ENCODE results near the gene KLF17.

Gene KLF17

DNA sequence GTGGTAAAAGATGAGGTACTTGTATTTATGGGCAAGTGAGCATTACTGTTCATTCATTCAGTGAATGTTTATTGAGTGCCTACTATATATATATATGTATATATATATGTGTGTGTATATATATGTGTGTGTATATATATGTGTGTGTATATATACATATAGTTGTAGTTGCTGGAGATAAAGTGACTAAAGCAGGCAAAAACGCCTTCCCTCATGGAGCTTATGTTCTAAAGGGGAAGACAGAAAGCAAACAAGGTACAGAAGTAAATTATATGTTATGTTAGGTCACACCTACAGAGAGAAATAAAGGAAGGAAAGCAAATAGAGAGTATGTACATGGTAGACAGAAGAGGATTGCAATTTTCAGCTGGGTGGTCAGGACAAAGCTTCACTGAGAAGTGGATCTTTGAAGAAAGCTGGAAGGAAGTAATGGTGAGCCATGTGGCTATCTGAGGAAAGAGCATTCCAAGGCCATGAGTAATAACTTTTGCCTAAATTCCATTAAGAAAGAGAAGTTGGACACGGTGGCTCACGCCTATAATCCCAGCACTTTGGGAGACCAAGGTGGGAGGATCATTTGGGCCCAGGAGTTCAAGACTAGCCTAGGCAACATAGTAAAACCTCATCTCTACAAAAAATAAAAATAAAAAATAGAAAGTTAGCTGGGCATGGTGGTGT, 33.5 kb upstream of the KLF17 start:
- CTCF ChIA-PET, result interaction anchor here (2.6 kb wide), 1 partner anchor 8 kb away, joined by 8 read pairs; no protein-coding TSS in a partner anchor
- Histone ChIP-seq H3K27ac (ENCODE audit: extremely low read depth, low read depth, low read length) (no peak overlapping the region), H3K4me1 (ENCODE audit: control insufficient read depth, insufficient read depth, low read length) (no peaks in the 10 kb centered on the region), H3K4me3 (ENCODE audit: low read depth, low read length) (no peak overlapping the region), H3K9me3 (ENCODE audit: control insufficient read depth, insufficient read depth, low read depth, low read length) (no peaks in the 10 kb centered on the region), H3K36me3 (ENCODE audit: control insufficient read depth in 2 of 2, insufficient read depth in 1 of 2, low read length in 2 of 2) (no peaks in the 10 kb centered on the region)
- TF ChIP-seq KLF16 (tag by site-specific recombination; IDR thresholded peaks at IDR 0.05) (no peak), ZNF596 (tag by site-specific recombination; IDR thresholded peaks at IDR 0.05) (no peak), PRDM1 (tag by site-specific recombination; IDR thresholded peaks at IDR 0.05) (peak; percentile 87)
- POLR2A ChIA-PET, result no interaction called here

DNA sequence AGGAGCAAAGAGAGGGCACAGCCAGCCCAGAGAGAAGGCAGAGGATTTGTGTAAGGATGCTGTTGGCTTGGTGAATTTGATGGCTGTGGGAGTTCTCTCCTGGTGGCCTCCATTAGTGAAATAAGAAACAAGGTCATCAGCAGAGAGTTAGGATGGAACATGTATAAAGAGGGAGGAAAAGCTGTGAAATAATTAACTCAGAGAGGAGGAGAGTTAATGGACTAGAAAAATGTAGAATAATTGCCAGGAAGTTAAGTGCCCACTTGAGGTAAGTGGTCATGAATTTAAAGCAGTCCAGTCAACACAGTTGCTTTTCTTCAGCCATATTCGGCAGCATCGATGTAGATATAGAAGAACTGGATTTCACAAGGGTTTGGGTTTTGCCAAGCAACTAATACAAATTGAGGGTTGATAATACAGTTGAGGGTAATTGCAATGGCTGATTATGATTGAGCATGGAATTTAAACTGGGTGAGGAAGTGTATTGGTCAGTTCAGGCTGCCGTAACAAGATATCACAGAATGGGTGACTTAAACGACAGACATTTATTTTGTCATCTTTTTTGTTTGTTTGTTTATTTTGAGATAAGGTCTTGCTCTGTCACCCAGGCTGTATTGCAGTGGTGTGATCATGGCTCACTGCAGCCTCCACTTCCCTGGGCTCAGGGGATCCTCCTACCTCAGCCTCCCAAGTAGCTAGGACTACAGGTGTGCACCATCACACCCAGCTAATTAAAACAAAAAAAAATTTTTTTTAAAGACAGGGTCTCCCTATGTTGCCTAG, 31.7 kb upstream of the KLF17 start:
- ChIA-PET POLR2A (no interaction called here), CTCF (no interaction called here)
- no peaks in the 10 kb centered on the region for H3K4me1 ChIP-seq (ENCODE audit: control insufficient read depth, insufficient read depth, low read length)
- H3K27ac ChIP-seq (ENCODE audit: extremely low read depth, low read depth, low read length), result no peak overlapping the region
- H3K36me3 ChIP-seq (ENCODE audit: control insufficient read depth in 2 of 2, insufficient read depth in 1 of 2, low read length in 2 of 2), result no peaks in the 10 kb centered on the region
- no peak overlapping the region for H3K4me3 ChIP-seq (ENCODE audit: low read depth, low read length)
- no peaks in the 10 kb centered on the region for H3K9me3 ChIP-seq (ENCODE audit: control insufficient read depth, insufficient read depth, low read depth, low read length)
- TF ChIP-seq, protein P1, sequence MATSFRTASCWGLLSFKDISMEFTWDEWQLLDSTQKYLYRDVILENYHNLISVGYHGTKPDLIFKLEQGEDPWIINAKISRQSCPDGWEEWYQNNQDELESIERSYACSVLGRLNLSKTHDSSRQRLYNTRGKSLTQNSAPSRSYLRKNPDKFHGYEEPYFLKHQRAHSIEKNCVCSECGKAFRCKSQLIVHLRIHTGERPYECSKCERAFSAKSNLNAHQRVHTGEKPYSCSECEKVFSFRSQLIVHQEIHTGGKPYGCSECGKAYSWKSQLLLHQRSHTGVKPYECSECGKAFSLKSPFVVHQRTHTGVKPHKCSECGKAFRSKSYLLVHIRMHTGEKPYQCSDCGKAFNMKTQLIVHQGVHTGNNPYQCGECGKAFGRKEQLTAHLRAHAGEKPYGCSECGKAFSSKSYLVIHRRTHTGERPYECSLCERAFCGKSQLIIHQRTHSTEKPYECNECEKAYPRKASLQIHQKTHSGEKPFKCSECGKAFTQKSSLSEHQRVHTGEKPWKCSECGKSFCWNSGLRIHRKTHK (tag by site-specific recombination; IDR thresholded peaks at IDR 0.05), result no peak
- no peak for TF ChIP-seq KLF9 (tag by site-specific recombination; IDR thresholded peaks at IDR 0.05; ENCODE audit: low read depth)
- TF ChIP-seq BCL11B (tag by site-specific recombination; IDR thresholded peaks at IDR 0.05; ENCODE audit: low read depth), result no peak
- TF ChIP-seq, protein P2, sequence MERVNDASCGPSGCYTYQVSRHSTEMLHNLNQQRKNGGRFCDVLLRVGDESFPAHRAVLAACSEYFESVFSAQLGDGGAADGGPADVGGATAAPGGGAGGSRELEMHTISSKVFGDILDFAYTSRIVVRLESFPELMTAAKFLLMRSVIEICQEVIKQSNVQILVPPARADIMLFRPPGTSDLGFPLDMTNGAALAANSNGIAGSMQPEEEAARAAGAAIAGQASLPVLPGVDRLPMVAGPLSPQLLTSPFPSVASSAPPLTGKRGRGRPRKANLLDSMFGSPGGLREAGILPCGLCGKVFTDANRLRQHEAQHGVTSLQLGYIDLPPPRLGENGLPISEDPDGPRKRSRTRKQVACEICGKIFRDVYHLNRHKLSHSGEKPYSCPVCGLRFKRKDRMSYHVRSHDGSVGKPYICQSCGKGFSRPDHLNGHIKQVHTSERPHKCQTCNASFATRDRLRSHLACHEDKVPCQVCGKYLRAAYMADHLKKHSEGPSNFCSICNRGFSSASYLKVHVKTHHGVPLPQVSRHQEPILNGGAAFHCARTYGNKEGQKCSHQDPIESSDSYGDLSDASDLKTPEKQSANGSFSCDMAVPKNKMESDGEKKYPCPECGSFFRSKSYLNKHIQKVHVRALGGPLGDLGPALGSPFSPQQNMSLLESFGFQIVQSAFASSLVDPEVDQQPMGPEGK (tag by site-specific recombination; IDR thresholded peaks at IDR 0.05), result no peak
- TF ChIP-seq ZNF529 (tag by site-specific recombination; IDR thresholded peaks at IDR 0.05; ENCODE audit: insufficient replicate concordance), result no peak
- TF ChIP-seq TRIM28 (IDR thresholded peaks at IDR 0.05; ENCODE audit: borderline replicate concordance, low read length), result 0 out of 2 replicates have a peak, but pooled peaks have one; percentile 26
- TF ChIP-seq ZBTB21 (tag by site-specific recombination; IDR thresholded peaks at IDR 0.05), result no peak
- no peak for TF ChIP-seq ZNF624 (tag by site-specific recombination; IDR thresholded peaks at IDR 0.05)
- TF ChIP-seq ZNF792 (tag by site-specific recombination; IDR thresholded peaks at IDR 0.05), result no peak
- TF ChIP-seq ZNF48 (tag by site-specific recombination; IDR thresholded peaks at IDR 0.05), result no peak
- peak; percentile 21 for TF ChIP-seq SETDB1 (IDR thresholded peaks at IDR 0.05; ENCODE audit: insufficient read length, low read length)
- no peak for TF ChIP-seq ZNF335 (tag by site-specific recombination; conservative IDR thresholded peaks at IDR 0.05)
- no peak for TF ChIP-seq KLF16 (tag by site-specific recombination; IDR thresholded peaks at IDR 0.05)
- no peak for TF ChIP-seq ZNF658 (tag by site-specific recombination; IDR thresholded peaks at IDR 0.05)
- peak; percentile 76; the same call in 1 of the 2 replicates for TF ChIP-seq RBAK (tag by site-specific recombination; IDR thresholded peaks at IDR 0.05)
- no peak for TF ChIP-seq ZNF76 (tag by site-specific recombination; IDR thresholded peaks at IDR 0.05; ENCODE audit: borderline replicate concordance, low read depth)
- TF ChIP-seq, protein P3, sequence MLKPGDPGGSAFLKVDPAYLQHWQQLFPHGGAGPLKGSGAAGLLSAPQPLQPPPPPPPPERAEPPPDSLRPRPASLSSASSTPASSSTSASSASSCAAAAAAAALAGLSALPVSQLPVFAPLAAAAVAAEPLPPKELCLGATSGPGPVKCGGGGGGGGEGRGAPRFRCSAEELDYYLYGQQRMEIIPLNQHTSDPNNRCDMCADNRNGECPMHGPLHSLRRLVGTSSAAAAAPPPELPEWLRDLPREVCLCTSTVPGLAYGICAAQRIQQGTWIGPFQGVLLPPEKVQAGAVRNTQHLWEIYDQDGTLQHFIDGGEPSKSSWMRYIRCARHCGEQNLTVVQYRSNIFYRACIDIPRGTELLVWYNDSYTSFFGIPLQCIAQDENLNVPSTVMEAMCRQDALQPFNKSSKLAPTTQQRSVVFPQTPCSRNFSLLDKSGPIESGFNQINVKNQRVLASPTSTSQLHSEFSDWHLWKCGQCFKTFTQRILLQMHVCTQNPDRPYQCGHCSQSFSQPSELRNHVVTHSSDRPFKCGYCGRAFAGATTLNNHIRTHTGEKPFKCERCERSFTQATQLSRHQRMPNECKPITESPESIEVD (tag by site-specific recombination; IDR thresholded peaks at IDR 0.05), result peak; percentile 68
- peak; percentile 82 for TF ChIP-seq WT1 (tag by site-specific recombination; IDR thresholded peaks at IDR 0.05)
